ENCODE measurements around the gene ANKHD1.

DNA sequence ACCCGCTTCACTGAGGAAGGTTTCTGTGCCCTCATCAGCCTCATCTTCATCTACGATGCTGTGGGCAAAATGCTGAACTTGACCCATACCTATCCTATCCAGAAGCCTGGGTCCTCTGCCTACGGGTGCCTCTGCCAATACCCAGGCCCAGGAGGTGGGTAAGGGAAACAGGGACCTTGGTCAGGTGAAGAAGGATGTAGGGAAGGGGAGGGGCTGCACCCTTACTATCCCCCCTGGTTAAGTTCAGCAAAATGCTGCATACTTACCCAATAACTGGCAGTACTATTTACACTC lies 37.2 kb upstream of the ANKHD1 start:
- TF ChIP-seq, protein P1, sequence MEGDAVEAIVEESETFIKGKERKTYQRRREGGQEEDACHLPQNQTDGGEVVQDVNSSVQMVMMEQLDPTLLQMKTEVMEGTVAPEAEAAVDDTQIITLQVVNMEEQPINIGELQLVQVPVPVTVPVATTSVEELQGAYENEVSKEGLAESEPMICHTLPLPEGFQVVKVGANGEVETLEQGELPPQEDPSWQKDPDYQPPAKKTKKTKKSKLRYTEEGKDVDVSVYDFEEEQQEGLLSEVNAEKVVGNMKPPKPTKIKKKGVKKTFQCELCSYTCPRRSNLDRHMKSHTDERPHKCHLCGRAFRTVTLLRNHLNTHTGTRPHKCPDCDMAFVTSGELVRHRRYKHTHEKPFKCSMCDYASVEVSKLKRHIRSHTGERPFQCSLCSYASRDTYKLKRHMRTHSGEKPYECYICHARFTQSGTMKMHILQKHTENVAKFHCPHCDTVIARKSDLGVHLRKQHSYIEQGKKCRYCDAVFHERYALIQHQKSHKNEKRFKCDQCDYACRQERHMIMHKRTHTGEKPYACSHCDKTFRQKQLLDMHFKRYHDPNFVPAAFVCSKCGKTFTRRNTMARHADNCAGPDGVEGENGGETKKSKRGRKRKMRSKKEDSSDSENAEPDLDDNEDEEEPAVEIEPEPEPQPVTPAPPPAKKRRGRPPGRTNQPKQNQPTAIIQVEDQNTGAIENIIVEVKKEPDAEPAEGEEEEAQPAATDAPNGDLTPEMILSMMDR (conservative IDR thresholded peaks at IDR 0.05; ENCODE audit: low read length), result no peak
- no peak for TF ChIP-seq EZH2phosphoT487 (IDR thresholded peaks at IDR 0.05; ENCODE audit: borderline replicate concordance)

Measured in Loucy (cell line).